Ecto neural progenitor cell (in vitro differentiated cells): ENCODE data around the gene OSBPL9.
"Not testable (repeated sequence)": the region's sequence is repeated elsewhere in the genome, so short reads cannot be mapped to it uniquely, and the experiment has no call there.

ENCODE experiments used
- DNase-seq: peaks from one replicate; pipeline ENCODE4 v3.0.0-alpha.2; 2018; ENCODE audit warnings: low spot score

OSBPL9 gene

DNA sequence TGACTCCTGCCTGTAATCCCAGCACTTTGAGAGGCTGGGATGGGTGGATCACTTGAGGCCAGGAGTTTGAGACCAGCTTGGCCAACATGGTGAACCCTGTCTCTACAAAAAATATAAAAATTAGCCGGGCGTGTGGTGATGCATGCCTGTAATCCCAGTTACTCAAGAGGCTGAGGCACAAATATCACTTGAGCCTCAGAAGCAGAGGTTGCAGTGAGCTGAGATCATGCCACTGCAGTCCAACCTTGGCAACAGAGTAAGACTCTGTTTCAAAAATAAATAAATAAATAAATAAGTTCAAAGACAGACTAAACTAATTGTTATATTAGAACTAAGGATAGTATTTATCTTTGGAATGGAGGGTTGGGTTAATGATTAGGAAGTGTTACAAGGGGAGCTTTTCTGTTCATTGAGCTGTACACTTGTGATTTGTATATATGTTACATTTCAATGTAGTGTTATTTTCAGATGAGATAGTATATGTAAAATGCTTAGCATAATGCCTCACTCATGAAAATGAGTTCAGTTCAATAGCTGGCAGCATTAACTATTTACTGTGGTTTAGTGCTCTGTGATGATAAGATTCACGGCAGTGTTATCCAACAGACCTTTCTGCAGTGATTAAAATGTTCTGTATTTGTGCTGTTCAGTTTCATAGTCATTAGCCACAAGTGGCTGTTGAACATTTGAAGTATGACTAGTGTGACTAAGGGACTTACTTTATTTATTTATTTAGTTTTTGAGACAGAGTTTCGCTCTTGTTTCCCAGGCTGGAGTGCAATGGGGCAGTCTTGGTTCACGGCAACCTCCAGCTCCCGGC, 47.7 kb downstream of the OSBPL9 start:
- DNase-seq = no peak

DNA sequence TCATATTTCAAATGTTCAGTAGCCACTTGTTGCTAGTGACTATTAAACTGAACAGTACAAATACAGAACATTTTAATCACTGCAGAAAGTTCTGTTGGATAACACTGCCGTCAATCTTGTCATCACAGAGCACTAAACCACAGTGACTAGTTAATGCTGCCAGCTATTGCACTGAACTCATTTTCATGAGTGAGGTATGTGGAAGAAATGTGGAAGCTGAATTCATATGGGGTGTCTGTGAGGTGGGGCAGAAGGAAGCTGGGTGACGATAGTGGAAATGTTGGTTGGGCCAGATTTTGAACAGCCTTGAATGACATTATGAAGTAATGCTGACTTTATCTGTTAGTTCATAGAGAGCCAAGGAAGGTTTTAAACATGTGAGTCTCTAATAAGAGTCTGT, 49.6 kb downstream of the OSBPL9 start:
- DNase-seq = no peak

DNA sequence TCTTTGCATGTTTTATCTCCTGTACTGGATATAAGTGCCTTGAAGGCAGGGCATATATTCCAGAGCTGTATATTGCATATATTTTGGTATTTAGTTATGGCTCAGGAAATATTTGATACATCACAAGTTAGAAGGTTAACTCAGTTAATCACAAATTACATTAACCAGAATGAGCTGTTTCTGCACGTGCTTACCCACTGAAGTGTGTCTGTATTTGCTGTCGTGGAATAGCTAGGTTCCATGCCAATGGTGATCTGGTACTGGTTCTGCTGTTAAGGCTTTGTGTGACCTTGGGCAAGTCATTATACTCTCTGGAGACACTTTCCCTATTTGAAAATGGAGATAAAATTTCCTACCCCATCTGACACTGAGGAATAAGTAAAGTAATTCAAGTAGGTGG, 50.7 kb downstream of the OSBPL9 start:
- DNase-seq = no peak

DNA sequence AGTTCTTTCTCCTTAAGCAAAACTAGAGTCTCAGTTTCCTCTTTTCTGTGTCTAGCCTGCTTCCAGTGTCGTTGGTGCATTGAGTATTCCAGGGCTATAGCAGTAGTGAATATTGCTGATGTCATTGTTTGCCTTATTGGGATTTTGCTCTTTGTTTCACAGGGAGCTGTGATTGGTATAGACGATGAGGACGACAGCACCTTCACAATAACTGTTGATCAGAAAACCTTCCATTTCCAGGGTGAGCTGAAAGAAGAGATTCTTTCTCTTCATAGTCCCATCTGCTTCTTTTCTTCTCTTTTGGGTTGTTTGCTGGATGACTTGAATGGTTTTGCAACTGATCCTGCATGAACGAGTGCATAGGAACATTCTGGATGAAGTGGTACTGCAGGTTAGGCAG, 52.4 kb downstream of the OSBPL9 start:
- DNase-seq = no peak

DNA sequence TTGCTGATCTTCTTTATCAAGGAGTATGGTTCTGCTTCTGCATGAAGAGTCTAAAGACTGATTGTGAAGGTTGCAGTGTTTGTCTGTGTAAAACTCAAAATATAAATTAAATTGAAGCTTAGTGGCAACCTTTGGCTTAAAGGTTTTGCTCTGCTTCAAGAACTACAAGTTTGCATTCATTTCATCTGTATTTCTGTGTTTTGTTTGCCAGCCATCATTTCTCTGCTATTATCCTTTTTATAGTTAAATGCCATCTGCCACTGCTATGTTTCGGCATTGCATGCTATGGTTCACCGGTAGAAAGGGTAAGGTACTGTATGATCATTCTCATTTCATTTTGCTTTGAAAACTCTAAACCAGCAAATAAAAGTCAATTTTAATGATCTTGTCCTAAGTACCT, 52.9 kb downstream of the OSBPL9 start:
- DNase-seq = no peak

DNA sequence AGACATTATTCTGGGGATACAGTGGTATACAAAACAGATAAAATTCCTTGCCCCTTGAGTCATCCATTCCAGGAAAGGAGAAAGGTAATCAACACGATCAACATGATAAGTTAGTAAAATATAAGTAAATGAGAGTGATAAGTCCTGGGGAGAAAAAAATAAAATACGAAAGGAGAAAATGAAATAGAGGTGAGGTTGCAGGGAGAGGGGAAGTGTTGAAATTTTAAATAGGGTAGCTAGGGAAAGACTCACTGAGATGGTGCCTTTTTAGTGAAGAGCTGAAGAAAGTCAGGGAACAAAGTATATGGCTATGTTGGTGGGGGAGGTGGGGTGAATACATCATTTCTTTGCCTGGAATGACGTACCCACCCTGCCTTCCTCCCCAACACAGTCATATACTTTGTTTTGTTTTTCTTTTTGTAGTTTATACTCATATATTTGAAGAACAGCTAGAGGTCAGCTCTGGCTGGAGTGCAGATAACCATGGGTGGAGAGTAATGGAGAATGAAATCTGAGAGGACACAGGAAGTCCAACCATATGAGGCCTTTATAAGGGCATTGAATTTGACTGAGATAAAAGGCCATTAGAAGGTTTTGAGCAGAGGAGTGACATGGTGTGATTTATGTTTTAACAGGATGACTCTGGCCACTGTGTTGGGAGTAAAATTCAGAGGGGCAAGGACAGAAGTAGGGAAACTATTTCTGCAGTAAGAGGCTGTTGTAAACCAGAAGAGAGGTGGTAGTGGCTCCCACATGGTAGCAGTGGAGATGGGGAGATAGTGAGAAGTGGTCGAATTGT, 54.8 kb downstream of the OSBPL9 start:
- no peak for DNase-seq

DNA sequence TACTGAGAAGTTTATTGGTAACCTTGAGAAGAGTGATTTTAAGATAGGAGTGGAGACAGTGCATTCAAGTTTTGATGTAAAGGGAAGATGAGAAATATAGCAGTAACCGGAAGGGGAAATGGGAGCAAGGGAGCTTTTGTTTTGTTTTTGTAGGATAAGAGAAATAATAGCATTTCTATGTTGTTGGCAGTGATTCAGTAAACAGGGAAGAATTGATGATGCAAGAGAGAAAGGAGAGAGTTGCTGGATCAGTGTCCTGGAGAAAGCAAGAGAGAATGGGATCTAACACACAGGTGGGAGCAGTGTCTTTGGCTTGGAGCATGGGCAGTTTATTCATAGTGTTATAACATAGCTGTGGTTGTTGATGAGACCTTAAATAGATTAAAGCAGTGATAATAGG, 56.4 kb downstream of the OSBPL9 start:
- DNase-seq = no peak

DNA sequence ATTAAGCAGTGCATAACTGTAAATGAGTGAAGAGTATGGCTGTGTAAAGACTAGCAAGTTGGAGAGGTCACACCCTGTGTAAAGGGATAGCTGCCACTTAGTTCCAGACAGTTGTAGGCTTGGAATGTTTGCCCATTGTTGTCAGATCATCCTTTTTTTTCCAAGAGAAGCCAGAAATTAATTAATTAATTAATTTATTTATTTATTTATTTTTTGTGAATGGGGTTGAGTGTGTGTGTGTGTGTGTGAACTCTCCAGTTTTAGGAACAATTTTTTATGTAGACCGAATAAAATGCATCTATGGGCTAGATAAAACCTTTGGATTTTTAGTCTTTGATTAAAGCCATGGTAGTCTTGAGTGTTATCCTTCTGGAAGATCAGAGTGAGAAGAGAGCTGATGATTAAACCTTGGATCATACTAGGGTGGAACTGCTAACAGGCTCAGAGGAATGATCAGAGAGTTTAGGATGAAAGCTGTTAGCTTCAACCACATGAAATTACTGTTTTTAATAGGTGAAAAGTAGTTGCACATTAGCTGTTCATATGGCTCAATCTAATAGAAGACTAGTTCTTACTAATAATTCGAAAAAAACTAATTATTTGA, 58.4 kb downstream of the OSBPL9 start:
- no peak for DNase-seq

DNA sequence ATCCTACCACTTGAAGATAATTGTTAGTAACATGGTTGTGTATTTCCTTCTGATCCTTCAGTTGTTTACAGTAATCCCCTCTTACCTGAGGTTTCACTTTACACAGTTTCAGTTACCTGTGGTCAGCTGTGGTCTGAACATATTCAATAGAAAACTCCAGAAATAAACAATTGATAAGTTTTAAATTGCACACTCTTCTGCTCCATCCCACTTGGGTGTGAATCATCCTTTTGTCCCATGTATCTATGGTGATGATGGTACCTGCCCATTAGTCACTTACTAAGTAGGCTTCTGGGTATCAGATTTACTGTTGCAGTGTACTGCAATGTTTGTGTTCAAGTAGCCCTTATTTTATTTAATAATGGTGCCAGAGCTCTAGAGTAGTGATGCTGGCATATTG, 62.5 kb downstream of the OSBPL9 start:
- DNase-seq = no peak

DNA sequence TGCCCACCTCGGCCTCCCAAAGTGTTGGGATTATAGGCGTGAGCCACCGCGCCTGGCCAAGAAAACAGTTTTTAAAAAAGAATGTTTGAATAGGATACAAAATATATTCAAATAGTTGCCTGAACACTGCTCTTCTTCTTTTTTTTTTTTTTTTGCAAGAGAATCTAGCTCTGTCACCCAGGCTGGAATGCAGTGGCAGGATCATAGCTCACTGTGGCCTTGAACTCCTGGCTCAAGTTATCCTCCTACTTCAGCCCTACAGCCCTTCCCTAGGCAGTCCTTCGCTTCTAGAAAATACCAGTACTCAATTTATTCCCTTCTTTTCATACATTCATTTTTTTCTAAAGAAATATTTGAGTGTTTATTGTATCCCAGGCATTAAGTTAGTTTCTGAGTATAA, 67.9 kb downstream of the OSBPL9 start:
- DNase-seq = no peak

DNA sequence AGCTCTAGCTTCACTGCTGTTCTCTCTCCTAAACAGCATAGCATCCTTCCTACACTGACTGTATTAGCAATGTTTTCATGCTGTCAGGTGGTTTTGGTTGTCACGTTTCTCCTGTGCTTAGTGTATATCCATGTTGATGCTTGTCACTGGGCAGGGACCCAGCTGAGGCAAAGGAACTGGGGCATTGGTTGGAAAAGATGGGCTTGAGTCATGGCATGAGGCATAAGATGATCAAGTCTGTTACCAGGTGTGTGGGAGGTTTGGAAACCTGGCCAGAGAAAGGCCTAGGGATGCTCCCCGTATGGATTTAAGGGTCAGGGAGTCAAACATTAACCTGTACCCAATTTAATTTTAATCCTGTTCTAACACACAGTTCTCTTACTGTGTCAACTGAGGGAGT, 69.6 kb downstream of the OSBPL9 start:
- DNase-seq = no peak

DNA sequence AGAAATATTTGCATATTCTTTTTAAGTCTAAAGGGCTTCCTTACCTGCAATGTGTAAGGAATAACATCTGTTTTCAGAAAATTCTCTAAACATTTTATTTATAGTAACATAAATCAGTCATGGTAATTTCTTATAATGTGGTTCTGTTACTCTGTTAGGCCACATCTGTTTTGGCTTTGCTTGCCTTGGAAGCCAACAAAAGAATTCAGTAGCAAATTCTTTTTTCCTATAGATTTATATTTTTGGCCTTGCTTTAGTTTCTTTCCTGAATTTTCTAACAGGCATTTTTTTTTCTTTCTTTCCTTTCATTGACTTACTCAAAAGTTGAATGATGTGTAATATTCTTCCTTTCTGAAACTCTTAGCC, 72.2 kb downstream of the OSBPL9 start:
- no peak for DNase-seq

DNA sequence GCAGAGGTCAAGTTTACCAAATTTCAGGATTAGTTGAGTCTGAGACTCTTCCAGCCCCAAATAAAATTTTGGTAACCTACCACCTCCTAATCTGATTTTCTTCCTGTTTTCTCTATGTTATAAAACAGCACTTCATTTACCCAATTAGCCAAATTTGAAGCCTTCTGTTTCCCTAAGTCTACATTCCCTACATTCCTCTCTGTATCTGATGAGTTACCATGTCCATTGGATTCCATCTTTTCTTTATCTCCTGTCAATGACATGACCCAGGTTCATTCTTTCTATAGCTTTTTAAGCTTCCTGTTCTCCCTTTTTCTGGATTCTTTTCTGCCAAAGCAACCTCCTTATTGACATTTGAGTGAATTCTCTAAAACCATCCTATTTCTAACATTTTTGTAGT, 72.8 kb downstream of the OSBPL9 start:
- no peak for DNase-seq

DNA sequence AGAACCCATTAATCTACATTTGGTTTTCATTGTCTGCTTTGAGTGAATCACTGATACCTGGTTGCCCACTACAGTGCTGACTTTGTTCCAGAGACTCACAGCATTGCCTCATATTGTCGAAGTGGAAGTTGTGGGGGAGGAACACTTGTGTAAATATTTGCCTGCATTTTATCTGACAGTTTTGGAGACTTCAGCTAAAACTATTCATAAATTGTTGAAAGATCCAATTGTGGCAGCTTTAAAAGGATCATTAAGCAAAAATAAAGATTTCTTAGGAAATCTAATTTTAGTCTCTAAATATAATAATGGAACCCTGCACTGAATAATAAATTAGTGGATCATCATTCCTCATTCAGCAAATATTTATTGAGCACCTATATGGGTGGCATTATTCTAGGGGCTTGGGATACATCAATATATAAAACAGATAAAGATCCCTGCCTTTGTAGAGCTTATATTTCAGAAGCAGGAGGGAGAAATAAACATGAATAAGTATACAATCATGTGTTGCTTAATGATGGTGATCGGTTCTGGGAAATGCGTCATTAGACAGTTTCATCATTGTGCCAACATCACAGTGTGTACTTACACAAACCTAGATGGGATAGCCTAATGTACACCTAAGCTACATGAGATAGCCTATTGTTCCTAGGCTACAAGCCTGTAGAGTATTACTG, 73.5 kb downstream of the OSBPL9 start:
- no peak for DNase-seq

DNA sequence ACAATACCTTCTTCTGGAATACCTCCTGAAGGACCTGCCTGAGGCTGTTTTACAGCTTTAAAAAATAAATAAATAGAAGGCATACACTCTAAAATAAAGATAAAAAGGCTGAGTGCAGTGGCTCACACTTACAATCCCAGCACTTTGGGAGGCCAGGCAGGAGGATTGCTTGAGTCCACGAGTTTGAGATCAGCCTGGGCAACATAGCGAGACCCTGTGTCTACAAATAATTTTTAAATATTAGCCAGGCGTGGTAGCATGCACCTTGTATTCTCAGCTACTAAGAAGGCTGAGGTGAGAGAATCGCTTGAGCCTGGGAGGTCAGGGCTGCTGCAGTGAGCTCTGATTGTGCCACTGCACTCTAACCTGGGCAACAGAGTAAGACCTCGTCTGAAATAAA, 75.0 kb downstream of the OSBPL9 start:
- no peak for DNase-seq

DNA sequence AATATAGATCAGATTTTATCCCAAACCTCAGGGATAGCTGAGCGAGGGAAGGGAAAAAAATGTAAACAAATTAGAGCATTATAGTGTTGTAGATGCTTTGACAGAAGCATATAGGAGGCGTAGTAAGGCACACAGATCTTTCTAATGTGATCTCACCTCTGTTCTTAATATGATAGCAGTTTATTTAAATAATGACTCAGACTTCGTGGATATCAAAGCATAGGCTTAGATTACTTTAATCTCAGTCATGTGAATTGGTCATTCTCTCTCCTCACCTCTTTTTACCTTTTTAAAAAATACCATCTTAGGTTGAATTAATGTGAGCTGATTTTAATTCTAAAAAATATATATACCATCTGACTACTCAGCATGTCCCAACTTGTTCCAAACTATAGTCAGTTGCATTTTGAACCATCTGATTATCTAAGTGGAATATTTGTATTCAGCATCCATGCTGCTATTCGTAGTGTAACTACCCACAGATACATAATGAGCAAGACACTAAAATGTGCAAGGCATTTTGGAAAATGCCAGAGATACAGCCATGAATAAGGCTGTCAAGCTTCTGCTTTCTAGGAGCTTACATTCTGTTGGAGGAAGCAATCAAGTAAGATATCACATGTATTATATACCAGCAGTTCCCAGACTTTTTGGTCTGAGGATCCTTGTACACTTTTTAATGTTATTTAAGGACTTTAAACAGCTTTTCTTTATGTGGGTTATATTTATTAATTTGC, 76.7 kb downstream of the OSBPL9 start:
- DNase-seq = no peak

DNA sequence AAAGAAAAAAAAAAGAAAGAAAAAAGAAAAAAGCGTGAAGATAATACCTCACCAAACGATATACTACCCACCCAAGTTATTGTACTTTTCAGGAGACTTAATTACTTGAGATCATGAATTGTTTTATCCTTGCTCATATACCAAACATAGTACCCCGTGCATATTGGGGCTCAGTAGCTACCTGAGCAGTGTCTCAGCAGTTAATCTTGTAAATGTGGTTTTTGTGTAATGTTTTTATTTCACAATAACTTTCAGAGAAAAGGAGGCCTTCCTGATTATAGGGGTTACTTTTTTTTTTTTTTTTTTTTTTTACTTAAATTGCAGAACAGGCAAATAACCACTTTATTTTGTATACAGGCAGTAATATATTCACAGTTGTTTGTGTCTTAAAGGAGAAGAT, 80.3 kb downstream of the OSBPL9 start:
- no peak for DNase-seq

DNA sequence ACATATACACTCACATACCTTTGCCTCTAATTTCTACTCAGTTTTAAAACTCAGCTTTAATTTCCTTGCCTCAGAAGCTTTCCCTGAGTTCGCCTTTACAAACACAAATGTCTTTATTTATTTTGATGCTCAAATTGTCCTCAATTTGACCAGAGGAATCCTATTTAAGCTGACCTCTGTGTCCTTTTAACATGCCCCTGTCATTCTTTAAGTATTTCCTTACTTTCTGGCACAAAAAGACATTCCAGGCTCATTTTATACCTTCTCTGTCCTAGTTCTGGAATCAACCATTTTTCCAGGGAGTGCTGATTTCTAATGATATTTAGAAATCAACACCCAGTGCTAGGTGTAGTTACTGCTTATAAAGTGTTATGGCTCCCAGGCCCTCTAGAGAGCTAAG, 82.5 kb downstream of the OSBPL9 start:
- no peak for DNase-seq

DNA sequence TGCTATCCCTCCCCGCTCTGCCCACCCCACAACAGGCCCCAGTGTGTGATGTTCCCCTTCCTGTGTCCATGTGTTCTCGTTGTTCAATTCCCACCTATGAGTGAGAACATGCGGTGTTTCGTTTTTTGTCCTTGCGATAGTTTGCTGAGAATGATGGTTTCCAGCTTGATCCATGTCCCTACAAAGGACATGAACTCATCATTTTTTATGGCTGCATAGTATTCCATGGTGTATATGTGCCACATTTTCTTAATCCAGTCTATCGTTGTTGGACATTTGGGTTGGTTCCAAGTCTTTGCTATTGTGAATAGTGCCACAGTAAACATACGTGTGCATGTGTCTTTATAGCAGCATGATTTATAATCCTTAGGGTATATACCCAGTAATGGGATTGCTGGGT, 84.9 kb downstream of the OSBPL9 start:
- DNase-seq = not testable (repeated sequence)

DNA sequence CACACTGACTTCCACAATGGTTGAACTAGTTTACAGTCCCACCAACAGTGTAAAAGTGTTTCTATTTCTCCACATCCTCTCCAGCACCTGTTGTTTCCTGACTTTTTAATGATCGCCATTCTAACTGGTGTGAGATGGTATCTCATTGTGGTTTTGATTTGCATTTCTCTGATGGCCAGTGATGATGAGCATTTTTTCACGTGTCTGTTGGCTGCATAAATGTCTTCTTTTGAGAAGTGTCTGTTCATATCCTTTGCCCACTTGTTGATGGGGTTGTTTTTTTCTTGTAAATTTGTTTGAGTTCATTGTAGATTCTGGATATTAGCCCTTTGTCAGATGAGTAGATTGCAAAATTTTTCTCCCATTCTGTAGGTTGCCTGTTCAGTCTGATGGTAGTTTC, 85.3 kb downstream of the OSBPL9 start:
- not testable (repeated sequence) for DNase-seq

DNA sequence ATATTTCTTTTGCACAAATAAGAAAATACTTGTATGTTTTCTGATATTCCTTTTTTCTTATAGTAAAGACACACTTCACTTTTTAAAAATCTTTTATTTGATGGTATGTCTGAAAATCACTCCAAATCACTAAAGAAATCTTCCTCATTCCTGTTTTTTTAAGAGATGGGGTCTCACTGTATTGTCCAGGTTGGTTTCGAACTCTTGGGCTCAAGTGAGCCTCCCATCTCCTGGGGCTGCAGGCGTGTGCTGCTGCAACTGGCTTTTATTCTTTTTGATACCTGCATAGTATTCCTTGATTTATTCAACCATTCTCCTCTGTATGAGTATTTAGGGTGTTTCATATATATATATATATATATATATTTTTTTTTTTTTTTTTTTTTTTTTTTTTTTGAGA, 88.1 kb downstream of the OSBPL9 start:
- DNase-seq = no peak
